HuH-7 (cell line): ENCODE data around the gene PIGP.
A peak's percentile ranks its signal among the peaks of the same experiment; 100 is the strongest.
"Not testable (repeated sequence)": the region's sequence is repeated elsewhere in the genome, so short reads cannot be mapped to it uniquely, and the experiment has no call there.

Experiments used
- DNase-seq: peaks from one replicate; pipeline ENCODE4 v3.0.0; 2011; ENCODE audit warnings: low spot score

Gene PIGP

GRCh38 chr21:37076087-37076850 is 3.4 kb upstream of the PIGP start:
- DNase-seq = no peak

GRCh38 chr21:37075214-37075770 is 2.4 kb upstream of the PIGP start:
- DNase-seq = no peak

- DNase-seq = no peak
These were observed 1.7 kb upstream of the PIGP start for GRCh38 chr21:37074546-37074945.

- DNase-seq = peak; percentile 10
These were observed 1.3 kb upstream of the PIGP start for GRCh38 chr21:37074197-37074510.

- peak; percentile 18 for DNase-seq
These were observed 736 bp upstream of the PIGP start for GRCh38 chr21:37073417-37074196.

GRCh38 chr21:37072274-37072987 is 440 bp downstream of the PIGP start:
- DNase-seq = peak; percentile 37

- DNase-seq = no peak
These were observed 1.2 kb downstream of the PIGP start for GRCh38 chr21:37071561-37072273.

GRCh38 chr21:37065561-37066177 is 7.2 kb downstream of the PIGP start:
- no peak for DNase-seq

GRCh38 chr21:37064841-37065240 is 8.0 kb downstream of the PIGP start:
- DNase-seq = no peak

- no peak for DNase-seq
These were observed 9.4 kb downstream of the PIGP start for GRCh38 chr21:37063433-37063832.

GRCh38 chr21:37062593-37062935 is 10.3 kb downstream of the PIGP start:
- DNase-seq = no peak

GRCh38 chr21:37061926-37062592 is 10.8 kb downstream of the PIGP start:
- no peak for DNase-seq

GRCh38 chr21:37060296-37060695 is 12.6 kb downstream of the PIGP start:
- peak; percentile 48 for DNase-seq

GRCh38 chr21:37059181-37059580 is 13.7 kb downstream of the PIGP start:
- no peak for DNase-seq

- no peak for DNase-seq
These were observed 14.6 kb downstream of the PIGP start for GRCh38 chr21:37058261-37058660.

GRCh38 chr21:37057614-37058013 is 15.3 kb downstream of the PIGP start:
- no peak for DNase-seq

GRCh38 chr21:37055271-37055855 is 17.5 kb downstream of the PIGP start:
- DNase-seq = no peak

- DNase-seq = not testable (repeated sequence)
These were observed 23.1 kb downstream of the PIGP start for GRCh38 chr21:37049741-37050140.

GRCh38 chr21:37047079-37047478 is 25.8 kb downstream of the PIGP start:
- no peak for DNase-seq

- DNase-seq = no peak
These were observed 27.3 kb downstream of the PIGP start for GRCh38 chr21:37045556-37045955.

GRCh38 chr21:37045149-37045548 is 27.7 kb downstream of the PIGP start:
- no peak for DNase-seq
